ENCODE data around the gene NUP107. TPM values are rescaled to one million over a fixed set of nuclear protein-coding genes. Genes with fewer than 3 reads are reported as not detected.

Gene NUP107
- total RNA-seq, 1 experiment from 2014 or later: 119 TPM

DNA sequence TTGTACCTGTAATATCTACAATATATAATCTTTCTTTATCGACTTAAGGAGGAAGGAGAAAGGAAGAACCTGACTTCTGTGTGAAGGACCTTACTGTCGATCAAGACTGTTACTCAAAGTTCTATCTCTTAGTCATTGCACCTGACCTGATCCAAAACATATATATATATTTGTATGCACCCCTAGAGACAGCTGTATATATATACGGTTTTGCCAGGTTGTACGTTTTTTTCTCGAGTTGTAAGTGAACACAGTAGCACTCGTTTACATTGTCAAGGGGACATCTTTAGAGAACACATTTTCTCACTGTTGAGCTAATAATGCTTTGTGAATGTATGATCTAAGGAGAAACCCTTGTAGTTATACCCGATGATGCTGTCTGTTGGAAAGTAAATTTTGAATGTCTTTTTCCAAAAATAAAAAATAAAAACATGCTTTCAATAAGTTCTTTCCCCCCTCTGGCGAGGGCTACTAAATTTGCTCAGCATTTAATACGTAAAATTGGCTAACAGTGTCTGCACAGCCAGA is 58.7 kb downstream of the NUP107 start:
- Mint-ChIP-seq H3K36me3 (ENCODE audit: insufficient read depth, unreplicated experiment) (peaks cover 36% of the 10 kb centered on the region), H3K27me3 (ENCODE audit: insufficient read depth, unreplicated experiment) (no peaks in the 10 kb centered on the region), H3K9me3 (ENCODE audit: unreplicated experiment) (no peaks in the 10 kb centered on the region), H3K27ac (ENCODE audit: unreplicated experiment) (peak overlapping the region; percentile 88), H3K4me1 (ENCODE audit: low read depth, unreplicated experiment) (peaks cover 6% of the 10 kb centered on the region), H3K4me3 (ENCODE audit: unreplicated experiment) (peak overlapping the region; percentile 92)
- no peaks in the 10 kb centered on the region; the same call in 1 of the 2 replicates for H3K4me1 ChIP-seq
- H3K9me3 ChIP-seq: no peaks in the 10 kb centered on the region
- TF ChIP-seq, protein P1, sequence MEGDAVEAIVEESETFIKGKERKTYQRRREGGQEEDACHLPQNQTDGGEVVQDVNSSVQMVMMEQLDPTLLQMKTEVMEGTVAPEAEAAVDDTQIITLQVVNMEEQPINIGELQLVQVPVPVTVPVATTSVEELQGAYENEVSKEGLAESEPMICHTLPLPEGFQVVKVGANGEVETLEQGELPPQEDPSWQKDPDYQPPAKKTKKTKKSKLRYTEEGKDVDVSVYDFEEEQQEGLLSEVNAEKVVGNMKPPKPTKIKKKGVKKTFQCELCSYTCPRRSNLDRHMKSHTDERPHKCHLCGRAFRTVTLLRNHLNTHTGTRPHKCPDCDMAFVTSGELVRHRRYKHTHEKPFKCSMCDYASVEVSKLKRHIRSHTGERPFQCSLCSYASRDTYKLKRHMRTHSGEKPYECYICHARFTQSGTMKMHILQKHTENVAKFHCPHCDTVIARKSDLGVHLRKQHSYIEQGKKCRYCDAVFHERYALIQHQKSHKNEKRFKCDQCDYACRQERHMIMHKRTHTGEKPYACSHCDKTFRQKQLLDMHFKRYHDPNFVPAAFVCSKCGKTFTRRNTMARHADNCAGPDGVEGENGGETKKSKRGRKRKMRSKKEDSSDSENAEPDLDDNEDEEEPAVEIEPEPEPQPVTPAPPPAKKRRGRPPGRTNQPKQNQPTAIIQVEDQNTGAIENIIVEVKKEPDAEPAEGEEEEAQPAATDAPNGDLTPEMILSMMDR (IDR thresholded peaks at IDR 0.05; ENCODE audit: insufficient read depth in 1 of 2, low read depth in 1 of 2, low read length in 1 of 2, severe bottlenecking in 1 of 2, unreplicated experiment in 1 of 2): no peak
- intact Hi-C loops (cut with micrococcal nuclease; ENCODE audit: unreplicated experiment): no loop called here
- POLR2A ChIA-PET: interaction anchor here (1.4 to 1.6 kb wide), 2 partner anchors 62 to 63 kb away, joined by 5 to 8 read pairs; partner anchors contain the start of gene MDM2
- peak overlapping the region; percentile 65 for H3K4me3 ChIP-seq (ENCODE audit: low read depth, low read length)
- H3K36me3 ChIP-seq (ENCODE audit: control insufficient read depth, insufficient read depth, low read length): no peaks in the 10 kb centered on the region
- no peak for DNase-seq
- TSS peak; percentile 55 for BruUV-seq (replicated peaks)
- CTCF ChIA-PET: interaction anchor here (1.3 kb wide), 1 partner anchor 63 kb away, joined by 7 read pairs; the partner anchor contains the start of gene MDM2
- no peaks in the 10 kb centered on the region for H3K27me3 ChIP-seq (replicated peaks; ENCODE audit: control insufficient read depth, insufficient read depth, low read length)

DNA sequence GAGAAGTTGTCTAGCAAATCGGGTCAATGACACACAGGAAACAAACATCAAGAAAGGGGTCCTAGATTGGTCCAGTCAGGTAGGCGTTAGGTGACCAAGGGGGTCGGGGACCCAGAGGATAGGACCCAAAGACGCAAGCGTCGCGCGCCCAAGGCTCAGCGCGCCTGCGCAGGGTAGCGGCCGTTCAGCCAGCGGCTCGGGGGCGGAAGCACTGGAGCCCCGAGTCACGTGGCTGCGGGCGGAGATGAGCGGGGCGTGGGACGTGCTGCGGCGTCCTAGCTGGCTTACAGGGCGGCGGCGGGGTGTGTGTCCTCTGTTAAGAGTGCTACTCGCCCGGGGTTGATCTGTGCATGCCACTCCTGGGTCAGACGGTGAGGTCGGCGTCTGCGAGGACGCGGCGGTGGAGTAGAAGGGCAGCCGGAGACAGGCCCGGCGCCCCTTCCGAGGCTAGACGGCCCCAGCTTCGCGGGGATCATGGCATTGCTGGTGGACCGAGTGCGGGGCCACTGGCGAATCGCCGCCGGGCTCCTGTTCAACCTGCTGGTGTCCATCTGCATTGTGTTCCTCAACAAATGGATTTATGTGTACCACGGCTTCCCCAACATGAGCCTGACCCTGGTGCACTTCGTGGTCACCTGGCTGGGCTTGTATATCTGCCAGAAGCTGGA is 59.3 kb downstream of the NUP107 start, which contains the start of gene SLC35E3:
Gene SLC35E3 (plus strand): TSS at position 273 of the 668 bp plus-strand sequence. CDS start 202 bp downstream, at position 475.
- Histone ChIP-seq H3K4me3 (ENCODE audit: low read depth, low read length) (peak within 1 kb of the TSS; percentile 65), H3K4me1 (no peaks in the 10 kb centered on the region; the same call in 1 of the 2 replicates), H3K9me3 (no peaks in the 10 kb centered on the region), H3K36me3 (ENCODE audit: control insufficient read depth, insufficient read depth, low read length) (no peaks in the 10 kb centered on the region), H3K27me3 (replicated peaks; ENCODE audit: control insufficient read depth, insufficient read depth, low read length) (no peaks in the 10 kb centered on the region)
- intact Hi-C loops (cut with micrococcal nuclease; ENCODE audit: unreplicated experiment): loop anchor here (1.0 kb wide), 1 partner anchor 62 kb away; the partner anchor contains the start of gene MDM2
- TF ChIP-seq, protein P1 (IDR thresholded peaks at IDR 0.05; ENCODE audit: insufficient read depth in 1 of 2, low read depth in 1 of 2, low read length in 1 of 2, severe bottlenecking in 1 of 2, unreplicated experiment in 1 of 2): no peak
- DNase-seq: peak; percentile 94
- POLR2A ChIA-PET: interaction anchor here (1.4 to 1.6 kb wide), 2 partner anchors 61 to 63 kb away, joined by 5 to 8 read pairs; partner anchors contain the start of gene MDM2
- peak within 1 kb of the TSS; percentile 92 for H3K4me3 Mint-ChIP-seq (ENCODE audit: unreplicated experiment)
- no peaks in the 10 kb centered on the region for H3K27me3 Mint-ChIP-seq (ENCODE audit: insufficient read depth, unreplicated experiment)
- peaks cover 6% of the 10 kb centered on the region for H3K4me1 Mint-ChIP-seq (ENCODE audit: low read depth, unreplicated experiment)
- H3K9me3 Mint-ChIP-seq (ENCODE audit: unreplicated experiment): no peaks in the 10 kb centered on the region
- BruUV-seq (replicated peaks): TSS peak; percentile 50
- CTCF ChIA-PET: interaction anchor here (0.6 to 1.3 kb wide), 2 partner anchors 34 to 62 kb away, joined by 7 read pairs; partner anchors contain the start of gene MDM2
- H3K36me3 Mint-ChIP-seq (ENCODE audit: insufficient read depth, unreplicated experiment): peaks cover 32% of the 10 kb centered on the region
- peak within 1 kb of the TSS; percentile 88 for H3K27ac Mint-ChIP-seq (ENCODE audit: unreplicated experiment)

DNA sequence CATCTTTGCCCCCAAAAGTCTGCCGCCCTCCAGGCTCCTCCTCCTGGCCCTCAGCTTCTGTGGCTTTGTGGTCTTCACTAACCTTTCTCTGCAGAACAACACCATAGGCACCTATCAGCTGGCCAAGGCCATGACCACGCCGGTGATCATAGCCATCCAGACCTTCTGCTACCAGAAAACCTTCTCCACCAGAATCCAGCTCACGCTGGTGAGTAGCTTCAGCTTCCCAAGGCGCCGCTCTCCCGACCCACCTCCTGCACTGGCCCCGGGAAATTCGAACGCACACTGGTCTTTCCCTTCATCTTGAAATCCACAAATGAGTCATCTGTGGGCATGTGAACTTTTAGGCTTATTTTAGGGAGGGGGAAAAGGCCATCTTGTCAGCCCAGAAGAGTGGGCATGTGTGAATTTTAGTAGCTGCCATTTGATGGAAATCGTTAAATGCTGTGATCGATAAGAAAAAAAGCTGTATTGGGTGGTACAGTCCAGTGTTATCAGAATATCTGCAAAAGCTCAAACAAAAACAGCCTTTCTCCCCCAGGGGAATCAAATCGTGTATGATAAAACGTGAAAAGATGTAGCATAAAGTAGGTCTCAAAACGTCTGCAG is 59.9 kb downstream of the NUP107 start:
- Histone ChIP-seq H3K36me3 (ENCODE audit: control insufficient read depth, insufficient read depth, low read length) (no peaks in the 10 kb centered on the region), H3K27me3 (replicated peaks; ENCODE audit: control insufficient read depth, insufficient read depth, low read length) (no peaks in the 10 kb centered on the region), H3K9me3 (no peaks in the 10 kb centered on the region), H3K4me3 (ENCODE audit: low read depth, low read length) (peak overlapping the region; percentile 65), H3K4me1 (no peaks in the 10 kb centered on the region; the same call in 1 of the 2 replicates)
- ChIA-PET POLR2A (interaction anchor here (0.8 to 1.6 kb wide), 3 partner anchors 14 to 62 kb away, joined by 5 to 8 read pairs (median 7); partner anchors contain the start of gene MDM2), CTCF (interaction anchor here (0.6 to 1.3 kb wide), 3 partner anchors 34 to 62 kb away, joined by 4 to 7 read pairs (median 7); partner anchors contain the start of gene MDM2)
- TF ChIP-seq, protein P1 (IDR thresholded peaks at IDR 0.05; ENCODE audit: insufficient read depth in 1 of 2, low read depth in 1 of 2, low read length in 1 of 2, severe bottlenecking in 1 of 2, unreplicated experiment in 1 of 2): no peak
- H3K4me1 Mint-ChIP-seq (ENCODE audit: low read depth, unreplicated experiment): peaks cover 6% of the 10 kb centered on the region
- peaks cover 26% of the 10 kb centered on the region for H3K36me3 Mint-ChIP-seq (ENCODE audit: insufficient read depth, unreplicated experiment)
- intact Hi-C loops (cut with micrococcal nuclease; ENCODE audit: unreplicated experiment): loop anchor here (1.0 kb wide), 1 partner anchor 62 kb away; the partner anchor contains the start of gene MDM2
- no TSS peak for BruUV-seq (replicated peaks)
- DNase-seq: peak; percentile 56 to 58
- peak overlapping the region; percentile 88 for H3K27ac Mint-ChIP-seq (ENCODE audit: unreplicated experiment)
- H3K9me3 Mint-ChIP-seq (ENCODE audit: unreplicated experiment): no peaks in the 10 kb centered on the region
- peak overlapping the region; percentile 92 for H3K4me3 Mint-ChIP-seq (ENCODE audit: unreplicated experiment)
- no peaks in the 10 kb centered on the region for H3K27me3 Mint-ChIP-seq (ENCODE audit: insufficient read depth, unreplicated experiment)
